ENCODE measurements around the gene RANBP1. TPM values are rescaled to one million over a fixed set of nuclear protein-coding genes. Genes with fewer than 3 reads are reported as not detected.
A peak's percentile ranks its signal among the peaks of the same experiment; 100 is the strongest.

RANBP1 gene
- total and polyA plus RNA-seq, 9 of the 15 experiments (the other 6 are each of a cell fraction or from before 2014, with no cell fraction given), result 162 to 2,891 (median 1,289) TPM

DNA sequence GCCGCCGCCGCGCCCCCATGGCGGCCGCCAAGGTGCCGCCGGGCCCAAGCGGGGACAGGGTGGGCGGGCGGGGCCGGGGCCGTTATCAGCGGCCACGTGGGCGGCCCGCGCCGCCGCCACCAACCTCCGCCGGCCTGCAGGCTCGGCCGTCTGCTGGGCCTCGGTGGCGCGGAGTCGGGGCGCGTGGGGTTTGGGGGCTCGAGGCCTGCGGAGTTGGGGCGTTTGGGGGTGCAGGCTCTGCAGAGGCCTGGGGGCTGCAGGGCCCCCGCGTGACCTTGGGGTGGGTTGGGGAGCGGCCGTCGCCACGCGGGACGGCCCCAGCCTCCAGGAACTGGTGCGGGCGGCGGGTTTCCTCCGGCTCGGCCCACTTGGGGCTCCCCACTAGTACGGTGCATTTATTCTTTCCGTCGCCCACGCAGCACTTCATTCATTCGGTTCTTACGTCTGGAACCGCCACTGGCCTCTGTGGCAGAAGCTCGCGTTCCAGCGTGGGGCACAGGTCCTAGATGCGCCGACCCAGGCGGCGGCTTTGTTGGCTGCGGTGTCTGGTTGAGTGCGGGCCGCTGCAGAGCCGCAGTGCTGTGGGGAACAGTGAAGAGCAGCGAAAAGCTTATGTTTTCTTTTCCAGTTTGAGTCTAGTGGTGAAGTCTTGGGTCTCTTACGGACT lies 1.9 kb downstream of the RANBP1 start:
- in situ Hi-C loops (cut with MboI) (loop anchor here (10.0 kb wide), 1 partner anchor 393 kb away; the partner anchor contains the start of gene GP1BB), intact Hi-C loops (cut with micrococcal nuclease) (loop anchor here (1.0 to 5.0 kb wide), 6 partner anchors 12 to 385 kb away; partner anchors contain the start of genes DGCR8, GNB1L and RTL10)
- no peaks in the 10 kb centered on the region for H3K9me3 ChIP-seq (replicated peaks; ENCODE audit: control insufficient read depth, insufficient read depth, low read depth, low read length)
- H3K9ac ChIP-seq (ENCODE audit: insufficient read depth in 1 of 2, low read depth in 2 of 2, low read length in 2 of 2), result peak overlapping the region; percentile 96 to 99
- peak overlapping the region; percentile 94 for H3K27ac ChIP-seq (ENCODE audit: extremely low read depth, low read depth, low read length)
- H3K36me3 ChIP-seq (ENCODE audit: control insufficient read depth, insufficient read depth, low read length), result peaks cover 84% of the 10 kb centered on the region
- H3K79me2 ChIP-seq (ENCODE audit: control insufficient read depth, insufficient read depth, low read length), result peaks cover 82% of the 10 kb centered on the region
- DNase-seq (ENCODE audit: extremely low read depth in 1 of 4, low spot score in 3 of 4) (peak; percentile 87 to 98 (median 94)), FAIRE-seq (peak; percentile 35), ATAC-seq (peak; percentile 39)
- H3K4me3 ChIP-seq, result peak overlapping the region; percentile 63
- peaks cover 25 to 90% of the 10 kb centered on the region in 2 experiments for H3K4me1 ChIP-seq (replicated peaks in 1 of 2; ENCODE audit: control insufficient read depth in 2 of 2, insufficient read depth in 2 of 2, low read length in 2 of 2)
- H3K4me2 ChIP-seq (ENCODE audit: insufficient read depth, low read length), result peak overlapping the region; percentile 90
- H4K20me1 ChIP-seq (replicated peaks; ENCODE audit: control insufficient read depth, insufficient read depth, low read length), result peaks cover 26% of the 10 kb centered on the region
- peak overlapping the region; percentile 27 for H2AFZ ChIP-seq (ENCODE audit: low read depth, low read length)
- under 1% methylated on average over 60 of the region's 66 CpGs for WGBS (ENCODE audit: insufficient coverage, low coverage, missing lambda C conversion rate)
- H3K27me3 ChIP-seq (ENCODE audit: control insufficient read depth in 2 of 2, insufficient read depth in 2 of 2, low read length in 2 of 2), result no peaks in the 10 kb centered on the region
- H3K9me1 ChIP-seq (ENCODE audit: control insufficient read depth, insufficient read depth, low read length), result no peaks in the 10 kb centered on the region
- no TSS peak for BruUV-seq (replicated peaks)
- POLR2A ChIA-PET, result interaction anchor here (0.5 to 20.7 kb wide), 36 partner anchors 10 to 398 kb away, joined by 3 to 513 read pairs (median 5); partner anchors contain the start of genes COMT, DGCR8, GP1BB and TANGO2
- CTCF ChIA-PET (ENCODE audit: low intra/inter-chr PET ratio), result interaction anchor here (1.4 kb wide), 1 partner anchor 11 kb away, joined by 3 read pairs; no protein-coding TSS in a partner anchor
- no peak for TF ChIP-seq PKNOX1 (IDR thresholded peaks at IDR 0.05)
- TF ChIP-seq, protein P1, sequence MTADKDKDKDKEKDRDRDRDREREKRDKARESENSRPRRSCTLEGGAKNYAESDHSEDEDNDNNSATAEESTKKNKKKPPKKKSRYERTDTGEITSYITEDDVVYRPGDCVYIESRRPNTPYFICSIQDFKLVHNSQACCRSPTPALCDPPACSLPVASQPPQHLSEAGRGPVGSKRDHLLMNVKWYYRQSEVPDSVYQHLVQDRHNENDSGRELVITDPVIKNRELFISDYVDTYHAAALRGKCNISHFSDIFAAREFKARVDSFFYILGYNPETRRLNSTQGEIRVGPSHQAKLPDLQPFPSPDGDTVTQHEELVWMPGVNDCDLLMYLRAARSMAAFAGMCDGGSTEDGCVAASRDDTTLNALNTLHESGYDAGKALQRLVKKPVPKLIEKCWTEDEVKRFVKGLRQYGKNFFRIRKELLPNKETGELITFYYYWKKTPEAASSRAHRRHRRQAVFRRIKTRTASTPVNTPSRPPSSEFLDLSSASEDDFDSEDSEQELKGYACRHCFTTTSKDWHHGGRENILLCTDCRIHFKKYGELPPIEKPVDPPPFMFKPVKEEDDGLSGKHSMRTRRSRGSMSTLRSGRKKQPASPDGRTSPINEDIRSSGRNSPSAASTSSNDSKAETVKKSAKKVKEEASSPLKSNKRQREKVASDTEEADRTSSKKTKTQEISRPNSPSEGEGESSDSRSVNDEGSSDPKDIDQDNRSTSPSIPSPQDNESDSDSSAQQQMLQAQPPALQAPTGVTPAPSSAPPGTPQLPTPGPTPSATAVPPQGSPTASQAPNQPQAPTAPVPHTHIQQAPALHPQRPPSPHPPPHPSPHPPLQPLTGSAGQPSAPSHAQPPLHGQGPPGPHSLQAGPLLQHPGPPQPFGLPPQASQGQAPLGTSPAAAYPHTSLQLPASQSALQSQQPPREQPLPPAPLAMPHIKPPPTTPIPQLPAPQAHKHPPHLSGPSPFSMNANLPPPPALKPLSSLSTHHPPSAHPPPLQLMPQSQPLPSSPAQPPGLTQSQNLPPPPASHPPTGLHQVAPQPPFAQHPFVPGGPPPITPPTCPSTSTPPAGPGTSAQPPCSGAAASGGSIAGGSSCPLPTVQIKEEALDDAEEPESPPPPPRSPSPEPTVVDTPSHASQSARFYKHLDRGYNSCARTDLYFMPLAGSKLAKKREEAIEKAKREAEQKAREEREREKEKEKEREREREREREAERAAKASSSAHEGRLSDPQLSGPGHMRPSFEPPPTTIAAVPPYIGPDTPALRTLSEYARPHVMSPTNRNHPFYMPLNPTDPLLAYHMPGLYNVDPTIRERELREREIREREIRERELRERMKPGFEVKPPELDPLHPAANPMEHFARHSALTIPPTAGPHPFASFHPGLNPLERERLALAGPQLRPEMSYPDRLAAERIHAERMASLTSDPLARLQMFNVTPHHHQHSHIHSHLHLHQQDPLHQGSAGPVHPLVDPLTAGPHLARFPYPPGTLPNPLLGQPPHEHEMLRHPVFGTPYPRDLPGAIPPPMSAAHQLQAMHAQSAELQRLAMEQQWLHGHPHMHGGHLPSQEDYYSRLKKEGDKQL (CRISPR knock-in tag; IDR thresholded peaks at IDR 0.05; ENCODE audit: borderline replicate concordance), result no peak
- TF ChIP-seq PHTF2 (CRISPR knock-in tag; IDR thresholded peaks at IDR 0.05), result 0 out of 2 replicates have a peak, but pooled peaks have one; percentile 8
- no peak for TF ChIP-seq SRSF1 (IDR thresholded peaks at IDR 0.05; ENCODE audit: low read depth, low read length)
- TF ChIP-seq ZNF696 (CRISPR knock-in tag; conservative IDR thresholded peaks at IDR 0.05), result no peak
- peak; percentile 18; the same call in 1 of the 2 replicates for TF ChIP-seq ZSCAN29 (IDR thresholded peaks at IDR 0.05)
- no peak for TF ChIP-seq SMARCC2 (IDR thresholded peaks at IDR 0.05; ENCODE audit: low read depth)
- TF ChIP-seq NFATC3 (IDR thresholded peaks at IDR 0.05), result no peak
- peak in 1 of 2 experiments; percentile 97; a peak in 2 of 4 replicates for TF ChIP-seq HDAC1 (IDR thresholded peaks at IDR 0.05)
- TF ChIP-seq ZNF668 (CRISPR knock-in tag; IDR thresholded peaks at IDR 0.05), result peak; percentile 58; the same call in 1 of the 2 replicates
- peak; percentile 76 for TF ChIP-seq POLR2G (IDR thresholded peaks at IDR 0.05; ENCODE audit: low read depth, low read length)
- no peak for TF ChIP-seq HMG20B (CRISPR knock-in tag; IDR thresholded peaks at IDR 0.05)
- no peak for TF ChIP-seq RBM39 (optimal IDR thresholded peaks at IDR 0.05; ENCODE audit: low read depth, low read length)
- TF ChIP-seq, protein P2, sequence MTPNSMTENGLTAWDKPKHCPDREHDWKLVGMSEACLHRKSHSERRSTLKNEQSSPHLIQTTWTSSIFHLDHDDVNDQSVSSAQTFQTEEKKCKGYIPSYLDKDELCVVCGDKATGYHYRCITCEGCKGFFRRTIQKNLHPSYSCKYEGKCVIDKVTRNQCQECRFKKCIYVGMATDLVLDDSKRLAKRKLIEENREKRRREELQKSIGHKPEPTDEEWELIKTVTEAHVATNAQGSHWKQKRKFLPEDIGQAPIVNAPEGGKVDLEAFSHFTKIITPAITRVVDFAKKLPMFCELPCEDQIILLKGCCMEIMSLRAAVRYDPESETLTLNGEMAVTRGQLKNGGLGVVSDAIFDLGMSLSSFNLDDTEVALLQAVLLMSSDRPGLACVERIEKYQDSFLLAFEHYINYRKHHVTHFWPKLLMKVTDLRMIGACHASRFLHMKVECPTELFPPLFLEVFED (CRISPR knock-in tag; conservative IDR thresholded peaks at IDR 0.05), result no peak
- no peak for TF ChIP-seq FUS (optimal IDR thresholded peaks at IDR 0.05; ENCODE audit: low read depth, low read length)

All from K562 (cell line).